Ovary (tissue), 3 donors: Measurements from ENCODE around the gene TFEC.

ENCODE experiments used
- EP300 ChIP-seq: sonication (generic); formaldehyde crosslinking; IDR thresholded peaks from one replicate; pipeline ENCODE4 v1.6.1; 2017; ENCODE audit warnings: antibody characterized with exemption
- TF ChIP-seq, protein P1 (sequence below), 3 donors: fragments of 450-650 bp in 2 of 3; fragments of 200-600 bp in 1 of 3; IDR thresholded peaks; one replicate each; pipeline versions ENCODE4 v1.5.1 to v1.8.0; 2016 to 2022; ENCODE audit warnings: antibody characterized with exemption in 3 of 3, mild to moderate bottlenecking in 1 of 3
- donor health status: DM: no; HTN: no; CAD: no.

DNA sequence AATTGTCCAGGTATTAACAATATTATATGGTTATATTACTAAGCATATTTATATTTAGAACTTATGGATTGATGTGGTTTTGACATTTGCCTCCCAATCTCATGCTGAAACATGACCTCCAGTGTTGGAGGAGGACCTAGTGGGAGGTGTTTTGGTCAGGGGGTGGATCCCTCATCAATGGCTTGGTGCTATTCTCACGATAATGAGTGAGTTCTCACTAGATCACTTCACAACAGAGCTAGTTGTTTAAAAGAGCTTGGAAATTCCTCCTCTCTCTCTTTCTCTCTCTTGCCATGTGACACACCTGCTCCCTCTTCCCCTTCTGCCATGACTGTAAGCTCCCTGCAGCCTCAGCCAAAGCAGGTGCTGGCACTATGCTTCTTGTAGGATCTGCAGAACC lies 19.0 kb downstream of the TFEC start:
- TF ChIP-seq, protein P1, sequence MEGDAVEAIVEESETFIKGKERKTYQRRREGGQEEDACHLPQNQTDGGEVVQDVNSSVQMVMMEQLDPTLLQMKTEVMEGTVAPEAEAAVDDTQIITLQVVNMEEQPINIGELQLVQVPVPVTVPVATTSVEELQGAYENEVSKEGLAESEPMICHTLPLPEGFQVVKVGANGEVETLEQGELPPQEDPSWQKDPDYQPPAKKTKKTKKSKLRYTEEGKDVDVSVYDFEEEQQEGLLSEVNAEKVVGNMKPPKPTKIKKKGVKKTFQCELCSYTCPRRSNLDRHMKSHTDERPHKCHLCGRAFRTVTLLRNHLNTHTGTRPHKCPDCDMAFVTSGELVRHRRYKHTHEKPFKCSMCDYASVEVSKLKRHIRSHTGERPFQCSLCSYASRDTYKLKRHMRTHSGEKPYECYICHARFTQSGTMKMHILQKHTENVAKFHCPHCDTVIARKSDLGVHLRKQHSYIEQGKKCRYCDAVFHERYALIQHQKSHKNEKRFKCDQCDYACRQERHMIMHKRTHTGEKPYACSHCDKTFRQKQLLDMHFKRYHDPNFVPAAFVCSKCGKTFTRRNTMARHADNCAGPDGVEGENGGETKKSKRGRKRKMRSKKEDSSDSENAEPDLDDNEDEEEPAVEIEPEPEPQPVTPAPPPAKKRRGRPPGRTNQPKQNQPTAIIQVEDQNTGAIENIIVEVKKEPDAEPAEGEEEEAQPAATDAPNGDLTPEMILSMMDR (IDR thresholded peaks at IDR 0.05), result no peak
- TF ChIP-seq EP300, result no peak
